Astrocyte of the spinal cord (primary cell): ENCODE data around the gene DENND1B.

Experiments used
- DNase-seq: peaks from one replicate; pipeline ENCODE4 v3.0.0; 2011; ENCODE audit warnings: low read depth, low spot score
- H3K4me3 ChIP-seq: 2 replicates; pipeline ENCODE4 v1.5.1; 2011; ENCODE audit warnings: low read depth, mild to moderate bottlenecking, low read length, moderate library complexity
- CTCF ChIP-seq: IDR thresholded peaks from 2 replicates; pipeline ENCODE4 v1.5.1; 2012; ENCODE audit warnings: low read depth, mild to moderate bottlenecking, low read length, inconsistent platforms
- in situ Hi-C: cut with HindIII; loops from 2 replicates; pipeline ENCODE4 v1.10.0; 2017; ENCODE audit warnings: low sequenced_read_pairs

DENND1B gene, protein sequence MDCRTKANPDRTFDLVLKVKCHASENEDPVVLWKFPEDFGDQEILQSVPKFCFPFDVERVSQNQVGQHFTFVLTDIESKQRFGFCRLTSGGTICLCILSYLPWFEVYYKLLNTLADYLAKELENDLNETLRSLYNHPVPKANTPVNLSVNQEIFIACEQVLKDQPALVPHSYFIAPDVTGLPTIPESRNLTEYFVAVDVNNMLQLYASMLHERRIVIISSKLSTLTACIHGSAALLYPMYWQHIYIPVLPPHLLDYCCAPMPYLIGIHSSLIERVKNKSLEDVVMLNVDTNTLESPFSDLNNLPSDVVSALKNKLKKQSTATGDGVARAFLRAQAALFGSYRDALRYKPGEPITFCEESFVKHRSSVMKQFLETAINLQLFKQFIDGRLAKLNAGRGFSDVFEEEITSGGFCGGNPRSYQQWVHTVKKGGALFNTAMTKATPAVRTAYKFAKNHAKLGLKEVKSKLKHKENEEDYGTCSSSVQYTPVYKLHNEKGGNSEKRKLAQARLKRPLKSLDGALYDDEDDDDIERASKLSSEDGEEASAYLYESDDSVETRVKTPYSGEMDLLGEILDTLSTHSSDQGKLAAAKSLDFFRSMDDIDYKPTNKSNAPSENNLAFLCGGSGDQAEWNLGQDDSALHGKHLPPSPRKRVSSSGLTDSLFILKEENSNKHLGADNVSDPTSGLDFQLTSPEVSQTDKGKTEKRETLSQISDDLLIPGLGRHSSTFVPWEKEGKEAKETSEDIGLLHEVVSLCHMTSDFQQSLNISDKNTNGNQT

GRCh38 chr1:197775282-197776262, at the start of gene DENND1B:
TSS of gene DENND1B (minus strand) at chr1:197775480. CDS start at chr1:197775155, 325 bp downstream.
- H3K4me3 ChIP-seq, result peak within 1 kb of the TSS; percentile 64
- DNase-seq, result peak; percentile 72
- no peak for TF ChIP-seq CTCF

DNA sequence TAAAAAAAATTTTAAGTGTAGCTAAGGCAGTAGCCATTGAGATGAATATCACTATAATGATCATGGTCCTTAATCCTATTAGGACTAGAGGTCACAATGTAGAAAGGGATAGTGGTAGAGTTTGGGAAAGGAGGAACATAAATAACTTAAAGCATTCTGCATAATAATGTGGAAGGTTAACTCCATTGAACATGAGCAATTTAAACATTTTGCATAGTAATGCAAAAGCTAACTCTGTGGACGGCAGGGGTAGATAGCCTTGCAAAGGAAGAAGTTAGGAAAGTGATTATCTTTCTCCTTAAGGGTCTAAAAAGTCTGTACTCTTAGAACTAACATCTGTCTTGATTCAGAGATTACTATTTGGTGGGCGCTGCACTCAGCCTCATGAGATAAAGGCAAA, 39.0 kb upstream of the DENND1B start:
- in situ Hi-C loops, result no loop called here
- no peak for TF ChIP-seq CTCF
- H3K4me3 ChIP-seq, result no peak overlapping the region
- DNase-seq, result no peak

More at GRCh38 chr1:197775282-197776262, at the start of gene DENND1B:
- in situ Hi-C loops, result no loop called here

GRCh38 chr1:197813741-197814140, 38.5 kb upstream of the DENND1B start:
- in situ Hi-C loops, result no loop called here
- no peak for TF ChIP-seq CTCF
- no peak for DNase-seq
- H3K4me3 ChIP-seq, result no peak overlapping the region

GRCh38 chr1:197811769-197812168, 36.5 kb upstream of the DENND1B start:
- no peak for DNase-seq
- H3K4me3 ChIP-seq, result no peak overlapping the region
- no peak for TF ChIP-seq CTCF
- in situ Hi-C loops, result no loop called here

DNA sequence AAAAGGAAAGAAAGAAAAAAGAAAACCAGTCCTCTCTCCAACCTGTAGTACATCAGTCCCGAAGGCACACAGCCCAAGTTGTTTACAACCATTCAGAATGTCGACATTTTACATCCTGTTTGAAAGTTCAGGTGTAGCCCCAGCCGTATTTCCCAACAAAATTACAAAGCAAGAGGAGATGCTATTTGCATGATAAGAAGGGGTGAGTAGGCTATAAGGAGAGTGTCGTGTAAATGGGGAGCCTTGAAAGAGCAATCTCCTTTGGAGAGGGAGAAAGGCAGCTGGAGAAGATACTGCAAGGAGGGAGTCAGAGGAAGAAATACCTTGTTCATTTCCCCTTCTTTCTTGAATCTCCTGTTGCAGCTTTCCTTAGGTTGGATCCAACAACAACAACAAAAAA, 35.5 kb upstream of the DENND1B start:
- DNase-seq, result no peak
- H3K4me3 ChIP-seq, result no peak overlapping the region
- in situ Hi-C loops, result no loop called here
- no peak for TF ChIP-seq CTCF

- DNase-seq, result no peak
- no peak for TF ChIP-seq CTCF
- no peak overlapping the region for H3K4me3 ChIP-seq
- in situ Hi-C loops, result no loop called here
Measured at GRCh38 chr1:197808880-197809279, 33.6 kb upstream of the DENND1B start.
